ENCODE measurements around the gene RAB11A. TPM values are rescaled to one million over a fixed set of nuclear protein-coding genes. Genes with fewer than 3 reads are reported as not detected.

RAB11A gene
- total RNA-seq = 100 to 1,000 TPM in 1 of 4 donors, 10 to 100 TPM in 3; 74.2 to 112 (median 90.3) TPM
- 100 to 1,000 TPM; 291 to 468 (median 344) TPM for polyA plus RNA-seq

DNA sequence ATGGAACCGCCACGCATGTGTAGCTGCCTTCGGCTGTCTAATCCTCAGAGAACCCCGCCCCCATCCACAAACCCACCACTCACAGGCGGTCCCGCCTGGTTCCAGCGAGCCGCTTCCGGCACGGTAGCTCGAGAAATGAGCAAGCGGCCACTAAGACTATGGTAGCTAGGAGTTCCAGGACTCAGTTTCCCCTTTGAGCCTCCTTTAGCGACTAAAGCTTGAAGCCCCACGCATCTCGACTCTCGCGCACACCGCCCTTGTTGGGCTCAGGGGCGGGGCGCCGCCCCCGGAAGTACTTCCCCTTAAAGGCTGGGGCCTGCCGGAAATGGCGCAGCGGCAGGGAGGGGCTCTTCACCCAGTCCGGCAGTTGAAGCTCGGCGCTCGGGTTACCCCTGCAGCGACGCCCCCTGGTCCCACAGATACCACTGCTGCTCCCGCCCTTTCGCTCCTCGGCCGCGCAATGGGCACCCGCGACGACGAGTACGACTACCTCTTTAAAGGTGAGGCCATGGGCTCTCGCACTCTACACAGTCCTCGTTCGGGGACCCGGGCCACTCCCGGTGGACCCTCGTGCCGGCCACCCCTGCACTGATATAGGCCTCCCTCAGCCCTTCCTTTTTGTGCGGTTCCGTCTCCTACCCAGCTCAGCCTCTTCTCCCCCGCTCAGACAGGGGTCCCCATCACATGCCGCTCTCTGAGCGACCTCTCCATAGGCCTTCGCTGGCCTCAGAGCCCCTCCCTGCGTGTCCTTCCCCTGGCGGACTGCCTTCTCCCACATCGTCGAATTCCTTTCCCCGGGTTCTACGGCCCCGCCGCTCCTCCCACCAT lies at the start of gene RAB11A:
RAB11A (plus strand) TSS at position 366 of the 828 bp plus-strand sequence; CDS start at position 461, 95 bp downstream.
- WGBS, 2 donors = 0 to 1% methylated on average over 62 of the region's 62 CpGs
- Histone ChIP-seq H3K4me3 (peak within 1 kb of the TSS; percentile 90 to 97 (median 94)), H3K27me3 (no peaks in the 10 kb centered on the region), H3K9me3 (no peaks in the 10 kb centered on the region), H3K4me1 (peaks cover 0 to 12% (median 5%) of the 10 kb centered on the region in 4 donors), H3K36me3 (peaks cover 0 to 2% (median under 1%) of the 10 kb centered on the region in 4 donors), H3K27ac (peak within 1 kb of the TSS; percentile 95 to 97 (median 96))
- TF ChIP-seq POLR2A (IDR thresholded peaks at IDR 0.05) = peak; percentile 93 to 96
- TF ChIP-seq, protein P1, sequence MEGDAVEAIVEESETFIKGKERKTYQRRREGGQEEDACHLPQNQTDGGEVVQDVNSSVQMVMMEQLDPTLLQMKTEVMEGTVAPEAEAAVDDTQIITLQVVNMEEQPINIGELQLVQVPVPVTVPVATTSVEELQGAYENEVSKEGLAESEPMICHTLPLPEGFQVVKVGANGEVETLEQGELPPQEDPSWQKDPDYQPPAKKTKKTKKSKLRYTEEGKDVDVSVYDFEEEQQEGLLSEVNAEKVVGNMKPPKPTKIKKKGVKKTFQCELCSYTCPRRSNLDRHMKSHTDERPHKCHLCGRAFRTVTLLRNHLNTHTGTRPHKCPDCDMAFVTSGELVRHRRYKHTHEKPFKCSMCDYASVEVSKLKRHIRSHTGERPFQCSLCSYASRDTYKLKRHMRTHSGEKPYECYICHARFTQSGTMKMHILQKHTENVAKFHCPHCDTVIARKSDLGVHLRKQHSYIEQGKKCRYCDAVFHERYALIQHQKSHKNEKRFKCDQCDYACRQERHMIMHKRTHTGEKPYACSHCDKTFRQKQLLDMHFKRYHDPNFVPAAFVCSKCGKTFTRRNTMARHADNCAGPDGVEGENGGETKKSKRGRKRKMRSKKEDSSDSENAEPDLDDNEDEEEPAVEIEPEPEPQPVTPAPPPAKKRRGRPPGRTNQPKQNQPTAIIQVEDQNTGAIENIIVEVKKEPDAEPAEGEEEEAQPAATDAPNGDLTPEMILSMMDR (IDR thresholded peaks at IDR 0.05) = peak in 1 of 4 experiments; percentile 37
- TF ChIP-seq EP300 (IDR thresholded peaks at IDR 0.05) = no peak
- peak; percentile 92 to 99 (median 97) for TF ChIP-seq POLR2AphosphoS5 (IDR thresholded peaks at IDR 0.05)
- intact Hi-C loops (cut with DNase I) = loop anchor here (1.0 kb wide), 1 partner anchor 77 kb away; the partner anchor contains the start of gene DENND4A
- peak; percentile 98 for DNase-seq

DNA sequence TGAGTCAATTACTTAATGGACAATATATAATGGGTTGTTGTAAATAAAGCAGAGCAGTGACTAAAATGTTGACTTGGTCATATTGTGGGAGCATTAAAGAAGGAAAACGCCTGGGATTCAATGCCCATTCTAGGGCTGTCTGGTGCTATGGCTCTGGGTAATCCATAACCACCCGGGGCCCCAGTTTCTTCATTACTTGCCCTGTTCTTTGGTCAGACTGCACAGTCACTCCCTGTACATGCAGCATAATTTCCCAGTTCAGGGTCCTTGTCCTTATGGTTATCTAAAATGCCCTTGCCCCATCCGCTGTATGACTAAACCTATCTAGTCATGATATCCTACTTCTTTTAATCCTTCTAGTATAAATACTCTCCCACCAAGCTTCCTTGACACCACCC lies 49.7 kb upstream of the RAB11A start:
- intact Hi-C loops (cut with DNase I) = no loop called here
- Histone ChIP-seq H3K4me1 (no peaks in the 10 kb centered on the region), H3K9me3 (no peaks in the 10 kb centered on the region), H3K4me3 (no peak overlapping the region), H3K27me3 (no peaks in the 10 kb centered on the region), H3K27ac (peak overlapping the region in 1 of 4 donors; percentile 12), H3K36me3 (no peaks in the 10 kb centered on the region)
- 82 to 90% methylated on average over 3 of the region's 3 CpGs for WGBS, 2 donors
- no peak for DNase-seq
- TF ChIP-seq, protein P1 (IDR thresholded peaks at IDR 0.05) = no peak
- TF ChIP-seq EP300 (IDR thresholded peaks at IDR 0.05) (no peak), POLR2A (IDR thresholded peaks at IDR 0.05) (no peak), POLR2AphosphoS5 (IDR thresholded peaks at IDR 0.05) (no peak)

DNA sequence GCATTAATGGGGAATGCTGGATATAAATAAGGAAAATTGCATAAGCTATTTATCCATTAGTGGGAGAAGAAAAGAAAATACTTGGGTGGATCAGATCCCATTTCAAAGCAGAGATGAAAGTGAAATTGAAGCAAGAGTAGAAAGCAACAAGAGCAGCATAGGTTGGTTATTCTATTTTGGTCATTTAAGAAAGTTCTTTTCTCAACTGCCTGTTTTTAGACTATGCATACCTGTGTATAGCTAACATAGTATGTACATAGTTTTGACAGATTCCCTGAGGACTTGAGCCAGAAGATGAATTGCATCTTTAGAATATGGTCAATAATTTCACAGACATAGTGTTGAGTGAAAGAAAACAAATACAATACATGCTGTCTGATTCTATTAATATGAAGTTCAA lies 48.2 kb upstream of the RAB11A start:
- Histone ChIP-seq H3K4me3 (no peak overlapping the region), H3K27ac (no peak overlapping the region), H3K9me3 (no peaks in the 10 kb centered on the region), H3K4me1 (no peaks in the 10 kb centered on the region), H3K27me3 (no peaks in the 10 kb centered on the region), H3K36me3 (no peaks in the 10 kb centered on the region)
- intact Hi-C loops (cut with DNase I) = no loop called here
- TF ChIP-seq, protein P1 (IDR thresholded peaks at IDR 0.05) = no peak
- TF ChIP-seq POLR2AphosphoS5 (IDR thresholded peaks at IDR 0.05) (no peak), POLR2A (IDR thresholded peaks at IDR 0.05) (no peak), EP300 (IDR thresholded peaks at IDR 0.05) (no peak)
- no peak for DNase-seq

- H3K27me3 ChIP-seq = no peaks in the 10 kb centered on the region
- no peak overlapping the region for H3K4me3 ChIP-seq
- 85 to 90% methylated on average over 3 of the region's 3 CpGs for WGBS, 2 donors
- no peaks in the 10 kb centered on the region for H3K9me3 ChIP-seq
- H3K4me1 ChIP-seq = no peaks in the 10 kb centered on the region
- TF ChIP-seq POLR2AphosphoS5 (IDR thresholded peaks at IDR 0.05) (no peak), POLR2A (IDR thresholded peaks at IDR 0.05) (no peak), EP300 (IDR thresholded peaks at IDR 0.05) (no peak)
- TF ChIP-seq, protein P1 (IDR thresholded peaks at IDR 0.05) = no peak
- H3K27ac ChIP-seq = no peak overlapping the region
- no peak for DNase-seq
- no peaks in the 10 kb centered on the region for H3K36me3 ChIP-seq
- intact Hi-C loops (cut with DNase I) = no loop called here
These were observed 47.0 kb upstream of the RAB11A start for GRCh38 chr15:65822316-65822715.
